GM19023 (cell line): ENCODE results near the gene PANX1.
A peak's percentile ranks its signal among the peaks of the same experiment; 100 is the strongest.
"Not testable (repeated sequence)": the region's sequence is repeated elsewhere in the genome, so short reads cannot be mapped to it uniquely, and the experiment has no call there.

ENCODE experiments used
- ATAC-seq: cut with Tn5 transposase; IDR thresholded peaks from one replicate; pipeline ENCODE4 v1.9.1; 2021; ENCODE audit warnings: mild to moderate bottlenecking, moderate library complexity; ENCODE audit not compliant: unreplicated experiment

The PANX1 gene

DNA sequence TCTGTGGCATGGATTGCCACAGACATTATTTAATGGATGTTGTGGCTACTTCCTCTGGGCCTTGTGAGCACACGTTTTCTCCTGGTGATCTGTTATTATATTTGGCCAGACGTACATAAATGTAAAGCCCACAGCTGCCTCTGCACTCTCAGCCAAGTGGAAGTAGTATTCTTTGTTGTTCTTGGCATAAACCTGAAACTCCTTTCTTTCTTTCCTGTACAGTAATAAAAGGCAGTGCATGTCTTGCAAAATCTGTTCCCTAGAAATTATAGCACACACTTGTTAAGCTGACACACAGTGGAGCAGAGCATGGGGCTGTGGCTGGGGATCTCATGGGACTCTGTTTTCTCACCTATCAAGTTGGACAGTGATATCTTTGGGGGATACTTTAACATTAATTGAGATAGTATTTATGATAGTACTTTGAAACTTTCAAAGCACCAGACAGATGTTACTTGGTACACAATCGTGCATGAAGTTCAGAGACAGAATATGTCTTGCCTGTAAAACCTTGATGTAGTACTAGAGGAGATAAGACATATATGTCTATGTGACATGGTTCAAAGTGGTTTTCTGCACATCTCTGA lies 20.9 kb downstream of the PANX1 start:
- ATAC-seq: no peak

DNA sequence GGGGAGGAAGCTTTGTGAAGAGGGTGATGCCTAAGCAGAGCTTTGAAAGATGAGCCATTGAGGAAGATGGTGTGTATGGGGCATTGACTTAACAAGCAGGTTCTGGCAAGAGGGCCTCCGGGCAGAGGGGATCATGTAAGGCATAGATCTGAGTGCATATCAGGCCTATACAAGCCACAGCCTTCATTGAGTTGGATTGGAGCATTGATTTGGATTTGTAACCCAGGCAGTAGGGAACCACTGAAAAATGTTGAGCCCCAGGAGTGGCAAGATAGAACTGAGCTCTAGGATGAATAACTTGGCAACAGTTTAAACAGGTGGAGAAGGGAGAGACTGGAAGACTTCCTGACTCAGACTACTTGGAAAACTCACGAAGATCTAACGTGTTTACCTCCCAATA lies 21.4 kb downstream of the PANX1 start:
- no peak for ATAC-seq

DNA sequence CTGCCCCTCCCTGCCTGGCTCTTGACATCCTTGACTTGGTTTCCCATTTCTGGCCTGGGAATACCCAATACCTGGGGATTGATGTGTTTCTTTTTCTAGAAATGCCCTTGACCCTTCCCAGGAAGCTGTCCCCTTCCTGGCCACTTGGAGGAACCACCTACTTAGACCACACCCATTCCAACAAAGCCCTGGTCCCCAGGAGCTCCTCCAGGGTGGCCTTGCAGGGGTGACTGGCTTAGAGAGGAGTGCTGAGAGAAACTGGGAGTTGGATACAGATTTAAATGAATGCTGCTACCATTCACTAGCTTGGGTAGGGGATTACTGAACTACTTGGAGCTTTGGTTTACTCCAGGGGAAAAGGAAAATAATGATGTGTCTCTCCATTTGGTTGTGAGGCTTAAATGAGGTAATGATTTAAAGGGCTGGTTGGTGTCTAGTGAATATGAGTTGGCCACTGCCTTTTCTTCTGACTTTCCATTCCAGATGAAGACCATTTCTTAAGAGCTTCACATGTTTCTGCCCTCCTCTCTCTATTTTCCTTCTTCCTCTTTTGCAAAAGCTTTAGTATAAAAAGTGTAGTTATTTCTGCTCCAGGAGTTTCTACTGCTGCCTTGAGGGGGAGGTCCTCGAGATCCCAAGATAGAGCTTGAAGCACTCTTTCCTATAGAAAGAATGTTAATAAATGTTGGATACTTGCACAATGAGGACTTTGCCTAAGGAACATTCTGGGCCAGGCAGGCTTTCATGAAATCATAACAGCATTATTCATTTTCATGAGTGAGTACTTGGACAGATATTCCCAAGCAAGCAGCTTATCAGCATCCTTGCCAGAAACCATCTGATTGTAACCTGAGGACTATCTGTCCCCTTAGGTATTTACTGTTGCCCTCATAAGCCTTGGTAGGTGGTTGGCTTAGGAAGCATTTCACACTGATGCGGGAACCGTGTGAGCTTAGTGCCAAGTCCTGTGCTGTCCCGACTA lies 22.4 kb downstream of the PANX1 start:
- no peak for ATAC-seq

DNA sequence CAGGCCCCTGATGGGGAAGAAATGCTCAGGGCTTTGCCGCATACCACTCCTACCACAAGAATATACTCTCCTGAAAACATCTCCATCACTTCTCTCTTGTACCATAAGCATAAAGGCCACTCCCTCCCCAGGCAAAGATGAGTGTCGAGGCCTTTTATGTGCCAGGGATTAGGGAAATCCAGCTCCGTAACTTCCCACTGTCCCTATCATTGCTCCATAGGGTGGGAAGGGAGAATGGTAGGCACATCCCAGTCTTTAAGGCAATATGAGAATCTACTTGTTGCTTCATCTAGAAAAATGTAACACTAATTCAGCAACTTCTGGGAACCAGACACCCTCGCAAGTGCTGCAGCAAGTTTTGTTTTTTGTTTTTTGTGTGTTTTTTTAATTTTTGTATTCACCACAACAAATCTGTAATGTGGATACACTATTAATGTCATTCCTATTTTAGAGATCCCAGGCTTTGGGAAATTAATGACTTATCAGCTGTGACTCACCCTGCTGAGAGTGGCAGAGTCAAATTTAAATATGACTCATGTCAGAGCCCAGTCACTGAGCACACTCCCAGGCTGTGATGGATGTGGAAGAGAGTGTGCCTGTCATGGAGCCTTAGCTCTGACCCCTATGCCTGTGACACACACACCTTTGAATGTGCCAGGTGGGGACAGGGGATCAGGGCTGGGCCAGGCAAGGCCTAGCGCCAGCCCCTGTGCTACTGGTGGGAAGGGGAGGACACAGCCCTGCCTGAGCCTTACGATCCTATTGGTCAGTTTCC lies 23.4 kb downstream of the PANX1 start:
- ATAC-seq: no peak

DNA sequence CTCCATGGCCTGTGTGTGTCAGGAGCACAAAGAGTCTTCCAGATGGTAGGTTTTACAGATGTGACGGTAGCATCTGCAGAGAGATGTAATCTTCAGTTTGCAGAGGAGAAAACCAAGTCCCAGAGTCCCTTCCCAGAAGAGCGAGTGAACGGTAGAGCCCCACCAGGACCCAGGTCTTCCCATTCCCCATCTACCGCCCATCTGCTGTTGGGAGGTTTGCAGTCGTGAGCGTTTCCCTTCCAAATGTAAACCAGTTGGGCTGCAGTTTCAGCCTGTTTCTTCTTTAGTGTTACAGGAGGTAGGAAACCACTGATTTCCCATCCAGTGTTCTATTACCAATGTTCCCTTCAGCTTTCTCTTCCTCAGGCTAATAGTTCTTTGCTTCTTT lies 24.0 kb downstream of the PANX1 start:
- no peak for ATAC-seq

DNA sequence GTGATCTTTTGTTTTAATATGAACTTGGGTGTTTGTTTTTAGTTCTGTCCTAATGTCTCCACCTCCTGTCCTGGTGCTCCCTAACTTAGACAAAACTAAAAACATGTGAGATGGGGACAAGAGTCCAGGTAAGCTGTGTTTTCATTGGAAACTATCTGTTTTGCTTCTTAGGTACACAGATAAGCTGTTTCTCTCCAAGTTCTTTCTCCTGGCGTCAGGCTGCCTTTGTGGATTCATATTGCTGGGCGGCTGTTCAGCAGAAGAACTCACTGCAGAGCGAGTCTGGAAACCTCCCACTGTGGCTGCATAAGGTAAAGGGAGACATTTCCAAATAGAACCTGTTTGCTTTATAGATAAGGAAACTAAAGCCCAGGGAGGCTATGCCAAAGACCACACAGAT lies 24.7 kb downstream of the PANX1 start:
- ATAC-seq: no peak

DNA sequence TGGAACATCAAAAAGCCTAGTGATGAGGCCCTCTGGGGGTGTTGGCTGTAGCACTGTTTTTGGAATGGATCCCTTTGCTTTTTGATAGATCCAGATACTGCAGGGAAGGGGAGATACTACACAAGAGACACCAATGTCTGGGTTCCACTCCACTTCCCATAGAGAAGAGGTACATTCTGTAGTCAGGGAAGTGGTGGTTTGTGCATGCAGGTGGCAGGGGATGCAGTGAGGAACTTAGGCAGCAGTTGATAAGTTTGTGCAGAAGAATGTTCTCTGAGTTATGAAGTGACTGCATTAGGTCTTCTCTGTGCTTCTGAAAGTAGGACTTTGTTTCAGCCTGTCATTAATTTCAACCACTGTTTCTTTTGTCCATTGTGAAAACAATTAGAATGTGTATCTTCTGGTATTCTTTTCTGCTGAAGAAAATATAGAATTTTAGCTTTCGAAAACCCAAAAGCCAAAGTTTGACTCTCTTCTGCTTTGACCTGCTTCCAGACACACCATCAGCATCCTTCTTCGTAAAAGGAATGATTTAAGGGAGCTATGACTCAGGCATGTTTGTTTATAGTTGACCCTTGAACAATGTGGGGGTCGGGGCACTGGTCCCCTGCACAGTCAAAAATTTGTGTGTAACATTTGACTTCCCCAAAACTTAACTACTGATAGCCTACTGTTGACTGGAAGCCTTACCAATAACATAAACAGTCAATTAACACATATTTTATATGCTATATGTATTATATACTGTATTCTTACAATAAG lies 25.6 kb downstream of the PANX1 start:
- no peak for ATAC-seq

DNA sequence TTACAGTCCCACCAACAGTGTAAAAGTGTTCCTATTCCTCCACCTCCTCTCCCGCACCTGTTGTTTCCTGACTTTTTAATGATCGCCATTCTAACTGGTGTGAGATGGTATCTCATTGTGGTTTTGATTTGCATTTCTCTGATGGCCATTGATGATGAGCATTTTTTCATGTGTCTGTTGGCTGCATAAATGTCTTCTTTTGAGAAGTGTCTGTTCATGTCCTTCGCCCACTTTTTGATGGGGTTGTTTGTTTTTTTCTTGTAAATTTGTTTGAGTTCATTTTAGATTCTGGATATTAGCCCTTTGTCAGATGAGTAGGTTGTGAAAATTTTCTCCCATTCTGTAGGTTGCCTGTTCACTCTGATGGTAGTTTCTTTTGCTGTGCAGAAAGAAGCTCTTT lies 28.7 kb downstream of the PANX1 start:
- ATAC-seq: not testable (repeated sequence)

DNA sequence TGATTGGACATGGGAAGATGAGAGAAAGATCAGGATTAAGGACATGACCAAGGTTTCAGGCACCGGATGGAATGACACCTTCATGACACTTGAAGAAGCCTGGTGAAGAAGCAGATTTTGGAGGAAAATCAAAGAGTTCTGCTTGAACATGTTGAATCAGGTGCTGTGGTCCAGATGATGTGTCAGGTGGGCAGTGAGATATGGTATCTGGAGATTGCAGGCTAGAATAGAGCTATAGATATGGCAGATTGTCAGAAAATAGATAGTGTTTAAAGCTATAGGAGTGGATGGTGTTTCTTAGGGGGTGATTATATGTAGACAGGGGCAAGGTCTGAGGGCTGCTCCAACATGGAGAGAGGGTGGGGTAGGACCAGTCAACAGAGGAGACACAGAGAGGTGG lies 40.2 kb downstream of the PANX1 start:
- no peak for ATAC-seq

DNA sequence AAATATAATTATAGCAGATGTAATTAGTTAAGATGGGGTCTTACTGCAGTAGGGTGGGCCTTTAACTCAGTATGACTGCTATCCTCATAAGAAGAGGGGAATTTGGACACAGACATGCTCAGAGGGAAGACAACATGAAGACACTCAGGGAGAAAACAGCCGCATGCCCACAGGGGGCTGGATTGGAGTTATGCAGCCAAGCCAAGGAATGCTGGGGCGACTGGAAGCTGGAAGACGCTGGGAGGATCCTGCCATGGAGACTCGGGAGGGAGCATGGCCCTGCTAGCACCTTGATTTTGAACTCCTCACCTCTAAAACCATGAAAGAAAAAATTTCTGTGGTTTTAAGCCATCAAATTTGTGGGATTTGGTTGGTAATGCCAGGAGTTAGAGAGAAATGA lies 40.9 kb downstream of the PANX1 start:
- ATAC-seq: no peak

DNA sequence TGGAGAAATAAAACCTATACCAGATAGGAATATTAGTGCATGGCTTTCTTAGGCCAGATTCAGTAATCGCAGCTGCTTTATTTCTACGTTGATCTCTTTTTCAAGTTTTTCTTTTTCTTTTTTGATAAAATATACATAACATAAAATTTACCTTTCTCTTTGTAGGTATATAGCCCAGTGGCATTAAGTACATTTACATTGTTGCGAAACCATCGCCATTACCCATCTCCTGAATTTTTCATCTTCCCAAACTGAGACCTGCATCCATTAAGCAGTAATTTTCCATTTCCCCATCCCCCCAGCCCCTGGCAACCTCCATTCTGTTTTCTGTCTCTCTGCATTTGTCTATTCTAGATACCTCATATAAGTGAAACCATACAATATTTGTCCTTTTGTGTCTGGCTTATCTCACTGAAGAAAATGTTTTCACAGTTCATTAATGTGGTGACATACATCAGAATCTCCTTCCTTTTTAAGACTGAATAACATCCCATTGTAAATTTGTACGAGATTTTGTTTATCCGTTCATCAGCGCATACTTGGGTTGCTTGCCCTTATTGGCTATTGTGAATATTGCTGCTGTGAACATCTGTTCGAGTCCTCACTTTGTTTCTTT lies 41.4 kb downstream of the PANX1 start:
- no peak for ATAC-seq

DNA sequence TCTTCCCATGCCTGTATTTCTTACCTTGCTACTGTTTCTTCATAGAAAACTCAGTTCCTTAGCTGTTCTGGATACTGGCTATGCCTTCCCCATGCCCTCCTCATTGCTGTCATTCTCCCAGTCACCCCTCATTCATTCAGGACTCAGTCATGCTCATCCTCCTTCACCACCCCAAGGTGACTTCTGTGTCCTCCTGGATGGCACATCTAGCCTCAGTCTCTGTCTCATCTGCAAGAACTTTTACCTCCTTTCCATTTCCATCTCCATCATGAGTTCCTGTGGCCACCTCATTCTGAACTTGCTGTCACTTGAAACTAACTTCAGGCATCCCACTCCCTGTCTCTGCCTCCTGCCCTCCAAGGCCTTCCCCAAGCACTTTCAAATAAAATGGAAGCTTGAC lies 42.3 kb downstream of the PANX1 start:
- no peak for ATAC-seq

DNA sequence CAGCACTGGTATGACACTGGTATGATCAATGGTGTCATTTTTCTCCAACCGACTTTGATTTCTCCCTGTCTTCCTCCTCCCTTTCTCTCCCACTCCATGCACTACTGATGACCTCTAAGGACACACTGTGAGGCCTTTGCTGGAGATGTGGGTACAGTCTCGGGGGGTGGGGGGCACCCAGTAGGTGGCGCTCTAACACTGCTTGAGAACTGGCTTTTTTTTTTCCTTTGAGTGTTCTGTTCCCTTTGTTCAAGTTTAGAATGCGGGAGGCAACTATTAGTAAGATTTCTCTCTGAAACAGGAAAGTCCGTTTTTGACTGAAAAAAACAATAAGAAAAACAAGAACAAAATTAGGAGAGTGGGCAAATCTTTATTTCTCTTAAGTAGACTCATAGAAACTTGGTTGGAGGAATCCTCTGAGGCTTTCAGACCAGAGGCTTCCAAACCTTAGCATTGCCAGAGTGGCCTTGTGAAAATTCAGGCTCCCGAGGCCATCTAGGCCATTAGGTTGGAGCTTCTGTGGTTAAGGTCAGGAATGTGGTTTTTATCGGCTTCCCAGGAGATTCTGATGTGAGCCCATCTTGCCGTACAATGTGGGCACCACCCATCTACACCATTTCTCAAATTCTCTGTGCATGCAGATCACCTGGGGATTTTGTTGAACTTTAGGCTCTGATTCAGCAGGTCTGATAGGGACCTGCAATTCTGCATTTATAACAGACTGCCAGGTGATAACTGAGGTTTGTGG lies 43.2 kb downstream of the PANX1 start:
- peak; percentile 62 for ATAC-seq

DNA sequence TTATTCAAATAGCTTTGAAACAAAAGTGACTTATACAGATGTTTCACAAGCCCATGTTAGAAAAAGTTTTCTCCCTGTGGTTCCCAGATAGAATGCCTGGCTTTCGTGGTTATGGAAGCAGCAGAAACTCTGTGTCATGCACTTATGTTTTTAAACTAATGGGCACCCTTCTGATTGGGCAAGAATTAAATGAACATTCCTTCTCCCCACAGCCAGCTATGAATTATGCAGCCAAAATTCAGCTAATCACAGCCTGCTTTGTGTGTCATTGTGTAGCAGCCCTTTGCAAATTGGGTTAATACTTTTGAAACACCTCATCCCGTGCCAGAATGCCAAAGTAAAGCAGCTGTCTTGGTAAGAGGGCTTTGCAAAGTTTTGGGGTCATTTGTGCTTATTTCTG lies 46.9 kb downstream of the PANX1 start:
- no peak for ATAC-seq

DNA sequence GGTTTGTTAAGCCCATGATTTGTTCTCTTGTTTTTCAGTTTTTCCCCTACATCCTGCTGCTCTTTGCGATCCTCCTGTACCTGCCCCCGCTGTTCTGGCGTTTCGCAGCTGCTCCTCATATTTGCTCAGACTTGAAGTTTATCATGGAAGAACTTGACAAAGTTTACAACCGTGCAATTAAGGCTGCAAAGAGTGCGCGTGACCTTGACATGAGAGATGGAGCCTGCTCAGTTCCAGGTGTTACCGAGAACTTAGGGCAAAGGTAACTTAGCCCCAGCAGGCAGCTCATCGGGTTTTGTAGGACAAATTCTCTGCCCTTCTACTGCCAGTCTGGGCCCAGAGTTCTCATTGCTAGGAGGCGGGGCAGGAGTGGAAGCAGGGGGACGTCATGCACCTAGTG lies 49.7 kb downstream of the PANX1 start:
- ATAC-seq: no peak

DNA sequence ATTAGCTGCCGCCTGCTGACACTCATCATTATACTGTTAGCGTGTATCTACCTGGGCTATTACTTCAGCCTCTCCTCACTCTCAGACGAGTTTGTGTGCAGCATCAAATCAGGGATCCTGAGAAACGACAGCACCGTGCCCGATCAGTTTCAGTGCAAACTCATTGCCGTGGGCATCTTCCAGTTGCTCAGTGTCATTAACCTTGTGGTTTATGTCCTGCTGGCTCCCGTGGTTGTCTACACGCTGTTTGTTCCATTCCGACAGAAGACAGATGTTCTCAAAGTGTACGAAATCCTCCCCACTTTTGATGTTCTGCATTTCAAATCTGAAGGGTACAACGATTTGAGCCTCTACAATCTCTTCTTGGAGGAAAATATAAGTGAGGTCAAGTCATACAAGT lies 51.1 kb downstream of the PANX1 start:
- no peak for ATAC-seq

DNA sequence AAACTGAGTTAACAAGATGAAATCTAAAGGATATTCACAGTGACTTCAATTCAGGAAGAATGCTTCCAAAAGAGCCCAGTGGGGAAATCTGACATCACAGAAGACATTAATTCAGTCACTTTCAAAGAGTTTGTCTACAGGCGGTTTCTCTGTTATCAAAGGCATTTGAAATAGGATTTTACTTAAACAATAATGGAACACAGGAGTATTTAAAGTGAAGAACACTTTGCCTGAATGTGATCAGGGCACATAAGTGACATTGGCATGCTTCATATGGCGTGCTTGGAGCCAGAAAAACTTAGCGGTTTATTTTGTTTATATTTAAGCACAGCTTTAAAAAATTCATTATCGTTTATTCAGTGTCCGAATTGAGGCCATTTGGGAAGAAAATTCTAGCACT lies 52.9 kb downstream of the PANX1 start:
- ATAC-seq: no peak

DNA sequence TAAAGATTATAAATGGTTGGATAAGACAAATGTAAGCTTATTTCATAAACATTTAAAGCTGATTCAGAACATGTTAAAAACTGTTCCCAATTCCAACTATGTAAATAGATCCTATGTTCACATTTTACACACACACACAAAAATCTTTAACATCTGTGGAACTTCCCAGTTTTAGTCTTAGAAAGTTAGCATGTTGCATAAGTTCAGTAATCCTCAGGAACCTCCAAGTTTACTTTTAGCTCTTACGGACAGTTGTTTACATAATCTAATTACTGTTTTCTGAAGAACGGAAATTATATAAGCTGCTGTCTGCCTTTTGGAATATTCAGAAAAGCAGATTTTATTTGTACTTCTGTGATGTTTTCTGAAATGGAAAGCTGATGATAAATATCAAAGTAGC lies 53.3 kb downstream of the PANX1 start:
- ATAC-seq: no peak

DNA sequence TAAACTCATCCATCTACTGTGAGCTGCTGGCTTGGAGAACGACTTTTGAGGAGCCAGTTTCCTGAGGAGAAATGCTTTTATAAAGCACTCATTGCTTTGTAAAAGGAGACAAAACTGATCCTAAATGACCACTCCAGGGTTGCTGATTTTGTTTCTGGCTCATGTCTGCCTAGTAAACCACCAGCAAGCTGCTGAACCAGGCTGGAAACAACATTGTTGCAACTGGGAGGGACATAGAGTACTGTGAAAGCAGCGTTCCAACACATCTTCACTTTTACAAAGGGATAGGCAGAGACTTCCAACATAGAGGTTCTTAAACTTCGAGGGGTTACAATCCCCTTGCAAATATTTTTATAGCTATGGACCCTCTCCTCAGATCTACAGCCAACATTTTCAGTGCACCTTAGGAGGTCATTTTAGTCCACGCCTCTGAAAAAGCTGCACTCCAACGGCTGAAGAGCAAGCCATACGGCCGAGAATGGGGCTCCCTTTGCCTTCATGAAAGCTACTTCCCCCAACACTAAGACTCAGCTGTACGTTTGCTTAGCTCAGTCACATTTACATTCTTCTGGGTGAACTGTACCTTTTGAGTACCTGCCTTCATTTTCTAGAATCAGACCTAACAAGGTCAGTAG lies 54.7 kb downstream of the PANX1 start:
- peak; percentile 23 for ATAC-seq
